Muscle of leg (tissue), 16 donors: Measurements from ENCODE around the gene SPINK6. TPM values are rescaled to one million over a fixed set of nuclear protein-coding genes. Genes with fewer than 3 reads are reported as not detected.

Source experiments
- DNase-seq: peaks from one replicate; pipeline ENCODE4 v3.0.0; 2013
- H3K27ac ChIP-seq: one replicate; pipeline ENCODE4 v1.5.1; 2013; ENCODE audit warnings: mild to moderate bottlenecking, low read length, control low read depth
- H3K27me3 ChIP-seq: one replicate; pipeline ENCODE4 v1.6.1; 2013; ENCODE audit warnings: low read length; ENCODE audit not compliant: control insufficient read depth, insufficient read depth
- H3K36me3 ChIP-seq: one replicate; pipeline ENCODE4 v1.6.1; 2013; ENCODE audit warnings: low read length; ENCODE audit not compliant: control insufficient read depth, insufficient read depth
- H3K4me1 ChIP-seq: one replicate; pipeline ENCODE4 v1.6.1; 2013; ENCODE audit warnings: low read length; ENCODE audit not compliant: control insufficient read depth, insufficient read depth
- H3K4me3 ChIP-seq: one replicate; pipeline ENCODE4 v1.5.1; 2013; ENCODE audit warnings: low read length, control low read depth
- H3K9me3 ChIP-seq: replicated peaks from 2 replicates; pipeline ENCODE4 v1.6.1; 2013; ENCODE audit warnings: low read depth, low read length; ENCODE audit not compliant: control insufficient read depth
- WGBS: methylation state at CpG from one replicate; pipeline ENCODE4 v1.1.5; 2013; ENCODE audit warnings: missing lambda C conversion rate; ENCODE audit not compliant: insufficient coverage; 5-methylcytosine and 5-hydroxymethylcytosine counted together
- long read RNA-seq, 11 donors: transcript quantifications; one replicate each; lab custom pipeline, GENCODE V29; 2026
- polyA plus RNA-seq, 8 donors: library from polyadenylated mRNA; unstranded; fragments of 120-200 nt; gene quantifications; one replicate each; pipeline versions ENCODE4 v1.2.1 to v1.2.3, GENCODE V29; 2013; ENCODE audit warnings: inconsistent platforms in 1 of 8, low replicate concordance in 1 of 8; ENCODE audit not compliant: insufficient read length in 8 of 8, insufficient read depth in 1 of 8
- total RNA-seq: library from RNA; stranded (reverse); fragments of 120-200 nt; gene quantifications from one replicate; pipeline ENCODE4 v1.2.4, GENCODE V29; 2013

SPINK6 gene, protein sequence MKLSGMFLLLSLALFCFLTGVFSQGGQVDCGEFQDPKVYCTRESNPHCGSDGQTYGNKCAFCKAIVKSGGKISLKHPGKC
- total RNA-seq (not detected), polyA plus RNA-seq (not detected)
- long read RNA-seq, donor 1, result 0 reads
- long read RNA-seq, donor 2, result 0 reads
- long read RNA-seq, donor 3, result 0 reads
- long read RNA-seq, donor 4, result 0 reads
- long read RNA-seq, donor 5, result 0 reads
- long read RNA-seq, donor 6, result 0 reads
- long read RNA-seq, donor 7, result 0 reads
- long read RNA-seq, donor 8, result 0 reads
- long read RNA-seq, donor 9, result 0 reads
- long read RNA-seq, donor 10, result 0 reads
- long read RNA-seq, donor 11, result 0 reads

DNA sequence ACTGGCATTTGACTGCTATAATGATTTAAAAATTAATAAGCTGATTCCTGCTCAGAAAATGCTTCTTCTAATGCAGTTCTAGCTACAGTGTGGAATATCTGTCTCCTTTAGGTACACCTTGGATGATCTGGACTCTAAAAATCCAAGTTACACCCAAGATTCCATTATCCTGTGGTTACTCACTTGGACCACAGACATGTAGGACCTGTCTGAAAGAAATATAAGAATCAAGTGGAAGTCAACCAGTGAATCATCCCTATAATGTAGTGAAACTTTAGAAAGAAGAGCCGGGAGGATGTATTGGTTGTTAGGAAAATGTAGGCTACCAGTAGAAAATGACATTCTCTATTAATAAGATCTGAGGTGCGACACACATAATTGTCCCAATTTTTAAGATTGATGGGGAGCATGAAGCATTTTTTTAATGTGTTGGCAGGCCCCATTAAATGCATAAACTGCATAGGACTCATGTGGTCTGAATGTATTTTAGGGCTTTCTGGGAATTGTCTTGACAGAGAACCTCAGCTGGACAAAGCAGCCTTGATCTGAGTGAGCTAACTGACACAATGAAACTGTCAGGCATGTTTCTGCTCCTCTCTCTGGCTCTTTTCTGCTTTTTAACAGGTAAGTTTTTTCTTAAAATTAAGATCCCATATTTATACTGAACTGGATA, at the start of gene SPINK6:
Gene SPINK6, plus strand, starts transcription at position 512 of the 673 bp plus-strand sequence. Its CDS starts 55 bp downstream, at position 567.
- no CpG with 5 or more reads among the region's 2 CpGs for WGBS
- DNase-seq, result no peak
- H3K36me3 ChIP-seq, result no peaks in the 10 kb centered on the region
- H3K4me1 ChIP-seq, result no peaks in the 10 kb centered on the region
- H3K27me3 ChIP-seq, result no peaks in the 10 kb centered on the region
- H3K4me3 ChIP-seq, result no peak within 1 kb of the TSS
- no peaks in the 10 kb centered on the region for H3K9me3 ChIP-seq
- no peak within 1 kb of the TSS for H3K27ac ChIP-seq

DNA sequence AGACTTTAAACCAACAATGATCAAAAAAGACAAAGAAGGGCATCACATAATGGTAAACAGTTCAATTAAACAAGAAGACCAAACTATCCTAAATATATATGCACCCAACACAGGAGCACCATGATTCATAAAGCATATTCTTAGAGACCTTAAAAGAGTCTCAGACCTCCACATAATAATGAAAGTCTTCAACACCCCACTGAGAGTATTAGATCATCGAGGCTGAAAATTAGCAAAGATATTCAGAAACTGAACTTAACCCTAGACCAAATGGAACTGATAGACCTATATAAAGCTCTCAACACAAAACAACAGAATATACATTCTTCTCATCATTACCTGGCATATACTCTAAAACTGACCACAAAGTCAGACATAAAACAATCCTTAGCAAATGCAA, 46.2 kb upstream of the SPINK6 start:
- Histone ChIP-seq H3K4me1 (no peaks in the 10 kb centered on the region), H3K27ac (no peak overlapping the region), H3K27me3 (no peaks in the 10 kb centered on the region), H3K36me3 (no peaks in the 10 kb centered on the region), H3K9me3 (no peaks in the 10 kb centered on the region), H3K4me3 (no peak overlapping the region)
- DNase-seq, result no peak
- WGBS, result no CpG with 5 or more reads among the region's 1 CpG

DNA sequence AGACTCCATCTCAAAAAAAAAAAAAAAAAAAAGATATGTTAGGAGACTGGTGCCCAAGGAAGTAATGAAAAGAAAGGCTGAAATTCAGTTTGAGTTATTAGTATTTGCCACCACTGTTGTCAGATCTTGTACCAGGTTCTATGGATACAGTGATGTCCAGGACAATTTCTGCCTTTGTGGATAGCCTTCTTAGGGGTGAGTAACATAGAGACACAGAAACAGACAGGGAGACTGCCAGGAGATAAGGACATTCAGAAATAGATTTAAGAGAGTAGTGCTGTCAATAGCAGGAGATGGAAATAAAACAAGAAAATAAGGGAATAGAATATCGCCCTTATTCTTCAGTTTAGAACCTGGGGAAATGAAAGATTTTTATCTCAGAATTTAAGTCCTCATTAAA, 40.8 kb upstream of the SPINK6 start:
- Histone ChIP-seq H3K9me3 (no peaks in the 10 kb centered on the region), H3K4me1 (no peaks in the 10 kb centered on the region), H3K36me3 (no peaks in the 10 kb centered on the region), H3K27me3 (no peaks in the 10 kb centered on the region), H3K4me3 (no peak overlapping the region), H3K27ac (no peak overlapping the region)
- no CpG with 5 or more reads among the region's 1 CpG for WGBS
- DNase-seq, result no peak

DNA sequence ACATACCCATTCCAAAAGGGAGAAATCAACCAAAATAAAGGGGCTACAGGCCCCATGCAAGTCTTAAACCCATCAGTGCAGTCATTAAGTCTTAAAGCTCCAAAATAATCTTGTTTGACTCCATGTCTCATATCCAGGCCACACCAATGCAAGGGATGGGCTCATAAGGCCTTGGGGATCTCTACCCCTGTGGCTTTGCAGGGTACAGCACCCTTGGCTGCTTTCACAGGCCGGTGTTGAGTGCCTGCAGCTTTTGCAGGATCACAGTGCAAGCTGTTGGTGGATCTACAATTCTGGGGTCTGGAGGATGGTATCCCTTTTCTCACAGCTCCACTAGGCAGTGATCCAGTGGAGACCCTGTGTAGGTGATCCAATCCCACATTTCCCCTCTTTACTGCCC, 39.5 kb upstream of the SPINK6 start:
- 100% methylated on average over 1 of the region's 1 CpG for WGBS

DNA sequence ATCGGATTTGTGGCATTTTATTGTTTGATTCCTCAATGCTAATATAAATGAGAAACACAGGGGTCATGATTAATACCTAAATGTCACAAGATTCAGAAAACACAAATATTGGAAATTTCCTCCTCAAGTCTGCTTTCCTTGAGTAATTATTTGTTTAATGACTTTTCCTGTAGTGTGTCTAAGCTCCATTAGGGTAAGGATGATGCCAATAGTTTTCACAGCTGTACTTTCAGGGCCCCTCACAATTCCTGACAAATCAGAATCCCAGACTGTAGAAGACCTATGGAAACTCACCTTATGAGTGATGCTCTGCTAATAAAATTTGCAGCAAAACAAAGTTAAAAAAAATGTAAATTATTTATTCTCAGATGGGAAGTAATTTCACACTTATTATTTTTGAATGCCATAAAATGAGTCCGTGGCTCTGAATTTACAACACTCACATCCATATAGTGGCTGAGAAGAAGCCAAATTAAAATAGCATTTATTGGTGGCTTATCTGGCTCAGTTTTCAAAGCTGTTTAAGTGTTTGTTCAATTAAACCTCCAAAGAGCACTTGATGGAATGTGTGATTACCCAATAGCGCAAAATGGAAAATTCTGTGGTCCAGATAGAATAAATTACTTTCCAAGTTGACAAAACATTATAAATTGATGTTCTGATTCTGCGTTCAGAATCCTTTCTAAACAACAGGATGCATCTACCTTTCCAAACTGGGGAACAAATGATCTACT, 36.1 kb upstream of the SPINK6 start:
- H3K36me3 ChIP-seq, result no peaks in the 10 kb centered on the region
- WGBS, result no CpG with 5 or more reads among the region's 4 CpGs
- H3K27ac ChIP-seq, result no peak overlapping the region
- no peak for DNase-seq
- H3K9me3 ChIP-seq, result no peaks in the 10 kb centered on the region
- H3K4me1 ChIP-seq, result no peaks in the 10 kb centered on the region
- H3K4me3 ChIP-seq, result no peak overlapping the region
- H3K27me3 ChIP-seq, result no peaks in the 10 kb centered on the region

More for the DNA sequence above, 39.5 kb upstream of the SPINK6 start:
- H3K4me3 ChIP-seq, result no peak overlapping the region
- H3K27me3 ChIP-seq, result no peaks in the 10 kb centered on the region
- DNase-seq, result no peak
- H3K27ac ChIP-seq, result no peak overlapping the region
- H3K9me3 ChIP-seq, result no peaks in the 10 kb centered on the region
- no peaks in the 10 kb centered on the region for H3K36me3 ChIP-seq
- H3K4me1 ChIP-seq, result no peaks in the 10 kb centered on the region

DNA sequence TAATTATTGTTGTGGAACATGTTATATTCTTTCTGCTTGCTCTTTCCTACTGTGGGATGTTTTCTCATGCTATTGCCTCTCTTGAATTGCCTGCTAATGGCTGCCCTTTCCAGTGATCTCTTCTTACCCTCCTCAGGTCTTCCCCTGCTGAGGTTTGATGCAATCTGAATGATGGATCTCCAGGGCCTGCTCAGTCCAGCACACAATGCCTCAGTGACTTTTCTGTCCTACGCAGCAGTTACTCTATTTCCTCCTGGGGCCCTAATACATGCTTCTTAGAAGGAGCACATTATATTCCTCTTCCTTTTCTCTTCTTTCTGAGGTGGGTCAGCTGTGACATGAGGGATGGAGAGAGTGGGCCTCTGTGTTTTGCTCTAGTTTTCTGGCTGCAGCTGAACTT, 34.6 kb upstream of the SPINK6 start, which contains the start of gene SPINK14:
Gene SPINK14, plus strand, starts transcription at position 301 of the 400 bp plus-strand sequence. CDS start 1,187 bp downstream, outside the sequence.
- DNase-seq, result no peak
- no CpG with 5 or more reads among the region's 1 CpG for WGBS
- no peaks in the 10 kb centered on the region for H3K27me3 ChIP-seq
- no peaks in the 10 kb centered on the region for H3K9me3 ChIP-seq
- no peak within 1 kb of the TSS for H3K4me3 ChIP-seq
- H3K36me3 ChIP-seq, result no peaks in the 10 kb centered on the region
- no peaks in the 10 kb centered on the region for H3K4me1 ChIP-seq
- no peak within 1 kb of the TSS for H3K27ac ChIP-seq

DNA sequence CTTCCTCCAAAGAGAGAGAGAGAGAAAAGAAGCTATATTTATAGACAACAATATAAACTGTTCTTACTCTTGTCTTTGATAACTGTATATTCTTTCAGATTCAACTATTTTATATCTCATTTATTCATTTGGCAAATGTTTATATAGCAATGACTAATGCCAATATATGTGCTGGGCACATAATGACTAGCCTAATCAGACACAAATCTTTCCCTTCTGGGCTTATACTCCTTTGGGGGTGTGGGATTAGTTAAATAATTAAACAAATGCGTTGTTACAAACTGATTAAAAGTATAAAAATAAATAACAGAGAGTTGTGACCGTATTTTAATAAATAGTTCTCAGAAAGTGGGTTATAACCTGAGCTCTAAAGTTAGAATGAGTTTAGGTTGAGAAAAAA, 30.5 kb upstream of the SPINK6 start:
- no peak overlapping the region for H3K4me3 ChIP-seq
- no peaks in the 10 kb centered on the region for H3K9me3 ChIP-seq
- DNase-seq, result no peak
- no peaks in the 10 kb centered on the region for H3K4me1 ChIP-seq
- H3K27ac ChIP-seq, result no peak overlapping the region
- no peaks in the 10 kb centered on the region for H3K27me3 ChIP-seq
- no peaks in the 10 kb centered on the region for H3K36me3 ChIP-seq
- 80% methylated on average over 1 of the region's 2 CpGs for WGBS

DNA sequence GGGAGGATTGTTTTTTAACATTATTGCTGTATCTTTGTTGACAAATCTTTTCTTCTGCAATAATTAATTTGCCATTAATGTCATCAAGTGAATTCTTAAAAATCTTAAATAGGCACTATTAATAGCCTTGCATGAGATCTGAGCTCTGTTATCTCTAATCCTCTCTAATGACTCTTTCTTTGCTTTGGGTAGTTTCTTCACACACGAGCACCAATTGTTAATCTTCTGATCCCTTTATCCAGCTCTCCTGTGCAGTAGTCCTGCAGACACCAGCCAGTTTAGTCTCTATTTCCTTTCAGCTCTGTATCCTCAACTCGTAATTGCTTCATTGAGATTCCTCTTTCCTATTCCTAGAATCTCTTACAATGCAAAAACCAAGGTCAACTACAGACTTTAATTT, 26.4 kb upstream of the SPINK6 start:
- H3K27me3 ChIP-seq, result no peaks in the 10 kb centered on the region
- no peak for DNase-seq
- H3K4me3 ChIP-seq, result no peak overlapping the region
- H3K36me3 ChIP-seq, result no peaks in the 10 kb centered on the region
- H3K4me1 ChIP-seq, result no peaks in the 10 kb centered on the region
- no peak overlapping the region for H3K27ac ChIP-seq
- H3K9me3 ChIP-seq, result no peaks in the 10 kb centered on the region
- WGBS, result 38% methylated on average over 2 of the region's 2 CpGs

DNA sequence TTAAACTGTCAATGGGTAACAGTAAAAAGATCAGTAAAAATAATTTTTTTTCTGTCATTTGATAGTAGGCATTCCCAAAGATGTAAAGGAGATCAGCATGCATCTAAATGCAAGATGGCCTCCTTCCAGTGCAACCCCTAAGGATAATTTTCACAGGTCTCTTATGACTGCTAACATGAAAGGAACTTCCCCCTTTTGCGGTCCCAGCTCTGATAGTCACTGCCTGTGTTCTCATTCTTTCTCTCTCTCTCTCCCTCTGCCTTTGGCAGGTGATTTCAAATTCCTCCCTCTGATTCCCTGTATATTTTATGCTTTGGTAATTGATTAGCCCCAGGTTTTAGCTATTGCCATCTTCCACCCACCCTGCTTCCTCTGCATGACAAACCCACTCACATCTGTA, 25.6 kb upstream of the SPINK6 start:
- Histone ChIP-seq H3K27me3 (no peaks in the 10 kb centered on the region), H3K36me3 (no peaks in the 10 kb centered on the region), H3K9me3 (no peaks in the 10 kb centered on the region), H3K4me3 (no peak overlapping the region), H3K27ac (no peak overlapping the region), H3K4me1 (no peaks in the 10 kb centered on the region)
- DNase-seq, result no peak
- no CpG with 5 or more reads among the region's 1 CpG for WGBS

DNA sequence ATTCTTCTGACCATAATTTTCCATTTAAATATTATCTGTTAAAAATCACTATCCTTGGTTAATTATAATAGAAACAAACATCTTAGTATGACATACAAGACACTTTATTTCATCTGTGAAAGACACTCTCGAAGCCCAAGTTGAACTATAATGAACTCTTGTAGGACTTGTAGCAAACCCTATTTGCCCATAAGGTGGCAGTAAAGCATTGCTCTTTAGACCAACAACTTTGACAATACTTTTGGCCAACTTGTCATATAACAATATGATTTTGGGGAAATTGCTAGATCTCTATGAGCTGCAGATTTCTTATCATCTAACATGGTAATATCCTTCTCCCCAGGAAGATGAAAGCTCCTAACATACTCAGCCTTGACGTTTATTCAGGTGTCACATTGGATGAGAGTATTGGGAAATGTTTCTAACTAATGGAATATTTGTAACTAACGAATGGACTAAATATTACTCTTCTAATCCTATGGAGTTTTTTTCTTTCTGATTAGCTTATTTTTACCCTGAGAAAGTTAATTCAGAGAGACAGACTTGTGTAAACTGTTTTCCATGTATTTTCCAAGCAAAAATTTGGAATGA, 23.5 kb upstream of the SPINK6 start:
- H3K27ac ChIP-seq, result no peak overlapping the region
- H3K4me3 ChIP-seq, result no peak overlapping the region
- no peaks in the 10 kb centered on the region for H3K36me3 ChIP-seq
- peak; percentile 63 for DNase-seq
- no CpG with 5 or more reads among the region's 3 CpGs for WGBS
- no peaks in the 10 kb centered on the region for H3K9me3 ChIP-seq
- H3K27me3 ChIP-seq, result no peaks in the 10 kb centered on the region
- H3K4me1 ChIP-seq, result no peaks in the 10 kb centered on the region
